BJ (cell line): ENCODE results near the gene GLI3. TPM values are rescaled to one million over a fixed set of nuclear protein-coding genes. Genes with fewer than 3 reads are reported as not detected.

Experiments
- CTCF ChIA-PET: fragments of 350-600 bp; formaldehyde crosslinking; extraction: SDS; loops from one replicate; lab custom pipeline; 2021; ENCODE audit warnings: antibody characterized with exemption, inconsistent platforms; lab: Yijun Ruan, JAX
- POLR2A ChIA-PET: fragments of 300-600 bp; sonication (Branson Sonifier 250); formaldehyde crosslinking; extraction: SDS; loops from one replicate; lab custom pipeline; 2021; ENCODE audit warnings: antibody characterized with exemption; lab: Charles Lee
- DNase-seq: peaks from one replicate; pipeline ENCODE4 v3.0.0-alpha.2; 2011; ENCODE audit warnings: low read depth
- H3K27me3 ChIP-seq: 2 replicates; pipeline ENCODE4 v1.6.0; 2011; ENCODE audit warnings: low read length; ENCODE audit not compliant: control insufficient read depth, insufficient read depth
- H3K36me3 ChIP-seq: 2 replicates; pipeline ENCODE4 v1.5.1; 2011; ENCODE audit warnings: low read length; ENCODE audit not compliant: control insufficient read depth, insufficient read depth
- H3K4me3 ChIP-seq: 2 replicates; pipeline ENCODE4 v1.5.1; 2011; ENCODE audit warnings: low read depth, mild to moderate bottlenecking, control low read depth, low read length
- CTCF ChIP-seq: IDR thresholded peaks from 2 replicates; pipeline ENCODE4 v1.5.1; 2011; ENCODE audit warnings: low read depth, mild to moderate bottlenecking, control low read depth, inconsistent platforms, low read length, moderate library complexity; ENCODE audit not compliant: insufficient read depth
- polyA plus RNA-seq: library from polyadenylated mRNA; depleted of rRNA; stranded (reverse); fragments of >200 nt; gene quantifications from 2 replicates; pipeline ENCODE4 v1.2.3, GENCODE V29; 2011

Gene GLI3
- polyA plus RNA-seq, 1 experiment: 5.1 TPM

- Histone ChIP-seq H3K36me3 (no peaks in the 10 kb centered on the region), H3K27me3 (no peaks in the 10 kb centered on the region), H3K4me3 (no peak overlapping the region)
- ChIA-PET CTCF (interaction anchor here (0.9 to 4.6 kb wide), 6 partner anchors 12 to 920 kb away, joined by 3 to 72 read pairs (median 4); no protein-coding TSS in a partner anchor), POLR2A (no interaction called here)
- TF ChIP-seq CTCF: no peak
- peak; percentile 98 for DNase-seq
Measured at GRCh38 chr7:41955893-41956675, 280.9 kb downstream of the GLI3 start.

GRCh38 chr7:41955451-41955850 lies 281.6 kb downstream of the GLI3 start:
- Histone ChIP-seq H3K4me3 (no peak overlapping the region), H3K27me3 (no peaks in the 10 kb centered on the region), H3K36me3 (no peaks in the 10 kb centered on the region)
- DNase-seq: no peak
- CTCF ChIA-PET: interaction anchor here (1.0 to 4.6 kb wide), 7 partner anchors 12 to 921 kb away, joined by 3 to 72 read pairs (median 4); no protein-coding TSS in a partner anchor
- no peak for TF ChIP-seq CTCF
- POLR2A ChIA-PET: no interaction called here

GRCh38 chr7:41954976-41955375 lies 282.0 kb downstream of the GLI3 start:
- no peak for DNase-seq
- Histone ChIP-seq H3K27me3 (no peaks in the 10 kb centered on the region), H3K36me3 (no peaks in the 10 kb centered on the region), H3K4me3 (no peak overlapping the region)
- ChIA-PET CTCF (interaction anchor here (1.1 to 4.6 kb wide), 5 partner anchors 11 to 921 kb away, joined by 3 to 72 read pairs (median 4); no protein-coding TSS in a partner anchor), POLR2A (no interaction called here)
- TF ChIP-seq CTCF: no peak

- ChIA-PET POLR2A (no interaction called here), CTCF (interaction anchor here (0.6 to 1.4 kb wide), 4 partner anchors 29 to 928 kb away, joined by 3 to 7 read pairs (median 4); no protein-coding TSS in a partner anchor)
- no peak for DNase-seq
- no peak for TF ChIP-seq CTCF
- H3K4me3 ChIP-seq: no peak overlapping the region
- H3K36me3 ChIP-seq: no peaks in the 10 kb centered on the region
- no peaks in the 10 kb centered on the region for H3K27me3 ChIP-seq
Measured at GRCh38 chr7:41948503-41948902, 288.5 kb downstream of the GLI3 start.

- CTCF ChIA-PET: interaction anchor here (0.6 to 8.5 kb wide), 49 partner anchors 8 to 1263 kb away, joined by 3 to 93 read pairs (median 4); partner anchors contain the start of genes MRPL32 and PSMA2
- peak; percentile 97 for TF ChIP-seq CTCF
Measured at GRCh38 chr7:41943094-41943577, 293.9 kb downstream of the GLI3 start.

More at GRCh38 chr7:41943094-41943577, 293.9 kb downstream of the GLI3 start:
- H3K36me3 ChIP-seq: no peaks in the 10 kb centered on the region
- DNase-seq: no peak
- H3K27me3 ChIP-seq: no peaks in the 10 kb centered on the region
- POLR2A ChIA-PET: no interaction called here
- H3K4me3 ChIP-seq: no peak overlapping the region
